NCI-H128 (cell line): Measurements from ENCODE around the gene CPLX1.

ENCODE experiments used
- DNase-seq: peaks from one replicate; lab custom pipeline; 2025; ENCODE audit not compliant: unreplicated experiment; lab: John Stamatoyannopoulos, UW

Gene CPLX1

GRCh38 chr4:825971-826330 lies at the start of gene CPLX1:
CPLX1 (minus strand) TSS chr4:826129; CDS start chr4:824522, 1,607 bp downstream.
- DNase-seq, result peak; percentile 1

- DNase-seq, result no peak
These were observed 49.3 kb upstream of the CPLX1 start for GRCh38 chr4:874971-875817.

GRCh38 chr4:874056-874455 lies 48.1 kb upstream of the CPLX1 start:
- DNase-seq, result no peak

- no peak for DNase-seq
These were observed 46.5 kb upstream of the CPLX1 start for GRCh38 chr4:872241-872981.

- DNase-seq, result no peak
These were observed 45.6 kb upstream of the CPLX1 start for GRCh38 chr4:871484-871883.

GRCh38 chr4:870951-871350 lies 45.0 kb upstream of the CPLX1 start:
- DNase-seq, result no peak

- DNase-seq, result no peak
These were observed 43.8 kb upstream of the CPLX1 start for GRCh38 chr4:869776-870175.

- no peak for DNase-seq
These were observed 42.5 kb upstream of the CPLX1 start for GRCh38 chr4:868421-868820.

- DNase-seq, result no peak
These were observed 41.8 kb upstream of the CPLX1 start for GRCh38 chr4:867526-868250.

GRCh38 chr4:866761-867390 lies 40.9 kb upstream of the CPLX1 start:
- DNase-seq, result no peak

GRCh38 chr4:866068-866760 lies 40.3 kb upstream of the CPLX1 start:
- DNase-seq, result no peak

GRCh38 chr4:865572-865971 lies 39.6 kb upstream of the CPLX1 start:
- no peak for DNase-seq

- no peak for DNase-seq
These were observed 39.2 kb upstream of the CPLX1 start for GRCh38 chr4:865121-865465.

- no peak for DNase-seq
These were observed 38.7 kb upstream of the CPLX1 start for GRCh38 chr4:864456-865120.

- no peak for DNase-seq
These were observed 34.6 kb upstream of the CPLX1 start for GRCh38 chr4:860561-860960.

GRCh38 chr4:859496-859895 lies 33.6 kb upstream of the CPLX1 start:
- DNase-seq, result no peak

- no peak for DNase-seq
These were observed 33.0 kb upstream of the CPLX1 start for GRCh38 chr4:858831-859451.

- DNase-seq, result no peak
These were observed 32.1 kb upstream of the CPLX1 start for GRCh38 chr4:858041-858481.

GRCh38 chr4:857461-857860 lies 31.5 kb upstream of the CPLX1 start:
- no peak for DNase-seq
